Measurements from ENCODE around the gene ANKRD13D.

DNA sequence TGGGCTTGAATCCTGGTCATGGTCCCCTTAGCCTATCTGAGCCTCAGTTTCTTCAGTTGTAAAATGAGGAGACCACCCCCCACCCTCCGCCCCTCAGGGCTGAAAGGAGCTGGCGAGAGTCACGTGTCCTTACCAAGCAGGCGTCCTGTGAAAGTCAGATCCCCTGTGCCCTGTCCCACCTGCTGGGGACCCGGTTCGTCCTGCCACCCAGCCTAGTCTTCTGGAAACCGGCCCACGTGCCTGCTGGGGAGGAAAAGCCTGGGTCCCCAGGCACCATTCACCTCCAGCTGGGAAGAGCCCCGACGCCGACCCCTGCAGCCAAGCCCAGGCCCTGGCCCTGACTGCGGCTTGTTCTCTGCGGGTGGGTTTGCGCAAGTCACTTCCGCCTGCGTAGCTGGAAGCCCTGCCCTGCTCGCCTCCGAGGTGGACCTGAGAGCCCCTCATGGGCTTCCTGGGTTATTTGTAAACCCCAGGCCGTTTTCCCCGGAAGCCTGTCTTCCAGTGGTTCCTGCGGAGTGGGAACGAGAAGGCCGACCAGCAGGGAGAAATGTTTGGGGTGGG lies 13.5 kb downstream of the ANKRD13D start:
- TF ChIP-seq, protein P1, sequence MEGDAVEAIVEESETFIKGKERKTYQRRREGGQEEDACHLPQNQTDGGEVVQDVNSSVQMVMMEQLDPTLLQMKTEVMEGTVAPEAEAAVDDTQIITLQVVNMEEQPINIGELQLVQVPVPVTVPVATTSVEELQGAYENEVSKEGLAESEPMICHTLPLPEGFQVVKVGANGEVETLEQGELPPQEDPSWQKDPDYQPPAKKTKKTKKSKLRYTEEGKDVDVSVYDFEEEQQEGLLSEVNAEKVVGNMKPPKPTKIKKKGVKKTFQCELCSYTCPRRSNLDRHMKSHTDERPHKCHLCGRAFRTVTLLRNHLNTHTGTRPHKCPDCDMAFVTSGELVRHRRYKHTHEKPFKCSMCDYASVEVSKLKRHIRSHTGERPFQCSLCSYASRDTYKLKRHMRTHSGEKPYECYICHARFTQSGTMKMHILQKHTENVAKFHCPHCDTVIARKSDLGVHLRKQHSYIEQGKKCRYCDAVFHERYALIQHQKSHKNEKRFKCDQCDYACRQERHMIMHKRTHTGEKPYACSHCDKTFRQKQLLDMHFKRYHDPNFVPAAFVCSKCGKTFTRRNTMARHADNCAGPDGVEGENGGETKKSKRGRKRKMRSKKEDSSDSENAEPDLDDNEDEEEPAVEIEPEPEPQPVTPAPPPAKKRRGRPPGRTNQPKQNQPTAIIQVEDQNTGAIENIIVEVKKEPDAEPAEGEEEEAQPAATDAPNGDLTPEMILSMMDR (IDR thresholded peaks at IDR 0.05), result no peak
- no peak for TF ChIP-seq ZFX (IDR thresholded peaks at IDR 0.05; ENCODE audit: borderline replicate concordance)
